GM12878 (cell line): ENCODE data around the gene NPBWR2. TPM values are rescaled to one million over a fixed set of nuclear protein-coding genes. Genes with fewer than 3 reads are reported as not detected.

Experiments used
- ATAC-seq: fragments of 200-7000 bp; cut with Tn5 transposase; 3 replicates; pipeline ENCODE4 v1.9.1; 2020; ENCODE audit warnings: mild to moderate bottlenecking, moderate library complexity
- BruUV-seq: library from RNA; stranded (reverse); fragments of 400-500 nt; replicated peaks from 2 replicates; lab custom pipeline; 2021; lab: Mats Ljungman, UMichigan
- CTCF ChIA-PET: fragments of 300-600 bp; sonication (Branson Sonifier 250); formaldehyde crosslinking; extraction: SDS; loops from one replicate; lab custom pipeline; 2021; ENCODE audit warnings: inconsistent platforms; lab: Yijun Ruan, JAX
- POLR2A ChIA-PET: fragments of 350-600 bp; formaldehyde crosslinking; extraction: SDS; loops from one replicate; lab custom pipeline; 2021; ENCODE audit warnings: inconsistent platforms; lab: Charles Lee
- RAD21 ChIA-PET: fragments of 300-600 bp; sonication (Branson Sonifier 250); formaldehyde crosslinking; loops from one replicate; lab custom pipeline; 2023; ENCODE audit warnings: antibody characterized with exemption; ENCODE audit not compliant: unreplicated experiment; lab: Charles Lee
- SMC1A ChIA-PET: fragments of 300-600 bp; sonication (Branson Sonifier 250); formaldehyde crosslinking; loops from one replicate; lab custom pipeline; 2023; ENCODE audit not compliant: unreplicated experiment, uncharacterized antibody; lab: Charles Lee
- DNase-seq: peaks from one replicate; pipeline ENCODE4 v3.0.0-alpha.2; 2011; ENCODE audit warnings: low read depth, low spot score
- FAIRE-seq: peaks from 3 replicates; lab custom pipeline; 2011; peaks lifted over from hg19 to GRCh38; lab: Jason Lieb, UNC
- H2AFZ ChIP-seq: 2 replicates; pipeline ENCODE4 v1.6.0; 2011; ENCODE audit warnings: low read depth, low read length, control low read depth; ENCODE audit not compliant: control insufficient read depth
- H3K27ac ChIP-seq: 2 replicates; pipeline ENCODE4 v1.5.1; 2011; ENCODE audit warnings: control low read depth; ENCODE audit not compliant: control insufficient read depth, insufficient read depth
- H3K27me3 ChIP-seq, 2 experiments: replicated peaks in 1 of 2; 2 replicates each; pipeline versions ENCODE4 v1.6.0 to v1.6.1; 2011; ENCODE audit warnings: low read length in 1 of 2; ENCODE audit not compliant: control insufficient read depth in 2 of 2, insufficient read depth in 2 of 2
- H3K36me3 ChIP-seq, 2 experiments: 2 replicates each; pipeline ENCODE4 v1.5.1; 2011; ENCODE audit warnings: low read length in 1 of 2; ENCODE audit not compliant: control insufficient read depth in 2 of 2, insufficient read depth in 2 of 2
- H3K4me1 ChIP-seq: 2 replicates; pipeline ENCODE4 v1.6.1; 2011; ENCODE audit warnings: mild to moderate bottlenecking, low read length, moderate library complexity, mixed read lengths; ENCODE audit not compliant: control insufficient read depth, insufficient read depth
- H3K4me2 ChIP-seq: 2 replicates; pipeline ENCODE4 v1.6.0; 2011; ENCODE audit warnings: control low read depth; ENCODE audit not compliant: control insufficient read depth, insufficient read depth
- H3K4me3 ChIP-seq: fragments of 200-600 bp; sonication (generic); 2 replicates; pipeline ENCODE4 v1.5.1; 2016
- H3K79me2 ChIP-seq: 2 replicates; pipeline ENCODE4 v1.6.0; 2011; ENCODE audit warnings: low read length; ENCODE audit not compliant: control insufficient read depth, insufficient read depth
- H3K9ac ChIP-seq: 2 replicates; pipeline ENCODE4 v1.8.0; 2011; ENCODE audit warnings: low read length, control low read depth, mixed read lengths; ENCODE audit not compliant: control insufficient read depth, insufficient read depth
- H3K9me3 ChIP-seq: replicated peaks from 3 replicates; pipeline ENCODE4 v1.5.1; 2011; ENCODE audit warnings: mild to moderate bottlenecking, low read length; ENCODE audit not compliant: control insufficient read depth, insufficient read depth
- H4K20me1 ChIP-seq: 2 replicates; pipeline ENCODE4 v1.6.0; 2011; ENCODE audit not compliant: control insufficient read depth, insufficient read depth
- CHD1 ChIP-seq: IDR thresholded peaks from 2 replicates; pipeline ENCODE4 v1.6.1; 2012; ENCODE audit warnings: low read depth, low read length, improper control_type of control experiment
- CREM ChIP-seq: IDR thresholded peaks from 2 replicates; pipeline ENCODE4 v1.6.1; 2014; ENCODE audit warnings: antibody characterized with exemption, low read depth
- E2F8 ChIP-seq: fragments of 450-650 bp; IDR thresholded peaks from 2 replicates; pipeline ENCODE4 v1.6.1; 2018; ENCODE audit warnings: mild to moderate bottlenecking, low read depth, moderate library complexity; ENCODE audit not compliant: partially characterized antibody
- EED ChIP-seq: sonication (generic); IDR thresholded peaks from 2 replicates; pipeline ENCODE4 v1.6.1; 2016; ENCODE audit warnings: antibody characterized with exemption, low read depth
- EGR1 ChIP-seq, 2 experiments: IDR thresholded peaks; 1 replicate in 1 of 2; 2 replicates in 1 of 2; pipeline ENCODE4 v1.6.1; 2011 to 2012; ENCODE audit warnings: low read depth in 2 of 2, low read length in 2 of 2, borderline replicate concordance in 1 of 2, mild to moderate bottlenecking in 1 of 2, moderate library complexity in 1 of 2
- ETV6 ChIP-seq, 2 experiments: fragments of 450-650 bp in 1 of 2; IDR thresholded peaks in 1 of 2; conservative IDR thresholded peaks in 1 of 2; 2 replicates each; pipeline ENCODE4 v1.6.1; 2014; ENCODE audit warnings: antibody characterized with exemption in 1 of 2, borderline replicate concordance in 1 of 2, low read depth in 1 of 2, mild to moderate bottlenecking in 1 of 2, moderate library complexity in 1 of 2
- FOXM1 ChIP-seq: IDR thresholded peaks from 2 replicates; pipeline ENCODE4 v1.6.1; 2012; ENCODE audit warnings: low read depth, mild to moderate bottlenecking, inconsistent platforms, low read length, moderate library complexity
- HDGF ChIP-seq: fragments of 450-650 bp; IDR thresholded peaks from 2 replicates; pipeline ENCODE4 v1.6.1; 2016; ENCODE audit warnings: antibody characterized with exemption
- MXI1 ChIP-seq: fragments of 150-350 bp; IDR thresholded peaks from 2 replicates; pipeline ENCODE4 v1.6.1; 2011; ENCODE audit warnings: low read depth, mild to moderate bottlenecking, inconsistent platforms, low read length, improper control_type of control experiment
- NR2F1 ChIP-seq: fragments of 450-650 bp; conservative IDR thresholded peaks from 2 replicates; pipeline ENCODE4 v1.6.1; 2017; ENCODE audit warnings: mild to moderate bottlenecking
- PAX5 ChIP-seq: IDR thresholded peaks from 2 replicates; pipeline ENCODE4 v1.6.1; 2011; ENCODE audit warnings: low read depth, low read length, borderline replicate concordance
- POU2F2 ChIP-seq: IDR thresholded peaks from 3 replicates; pipeline ENCODE4 v1.6.1; 2011; ENCODE audit warnings: low read depth, mild to moderate bottlenecking, low read length, borderline replicate concordance
- RB1 ChIP-seq: fragments of 450-650 bp; formaldehyde crosslinking; IDR thresholded peaks from 2 replicates; pipeline ENCODE4 v1.6.1; 2017; ENCODE audit warnings: mild to moderate bottlenecking, borderline replicate concordance
- RUNX3 ChIP-seq: IDR thresholded peaks from 2 replicates; pipeline ENCODE4 v1.6.1; 2012; ENCODE audit warnings: low read length, inconsistent platforms
- STAT3 ChIP-seq: IDR thresholded peaks from 2 replicates; pipeline ENCODE4 v1.6.1; 2011; ENCODE audit warnings: low read depth, low read length, improper control_type of control experiment
- ZNF274 ChIP-seq: IDR thresholded peaks from one replicate; pipeline ENCODE4 v1.8.0; 2011; ENCODE audit not compliant: insufficient read length, insufficient read depth
- WGBS: methylation state at CpG from one replicate; pipeline ENCODE4 v1.1.6; 2016; ENCODE audit warnings: low lambda C conversion rate; ENCODE audit not compliant: insufficient replicate concordance, insufficient coverage; ENCODE audit errors: missing lambda C conversion rate; 5-methylcytosine and 5-hydroxymethylcytosine counted together
- in situ Hi-C: fragments of 300-500 bp; cut with MboI; formaldehyde crosslinking; loops from 9 replicates; pipeline ENCODE4 v1.14.3; 2018; ENCODE audit warnings: mixed read lengths
- intact Hi-C: fragments of 100-400 bp; cut with micrococcal nuclease; formaldehyde crosslinking; loops from one replicate; pipeline ENCODE4 v1.14.2; 2022; ENCODE audit not compliant: unreplicated experiment
- polyA plus RNA-seq, 11 experiments: library from polyadenylated mRNA; depleted of rRNA in 4 of 11; unstranded in 6 of 11; stranded (reverse) in 5 of 11; fragments of >200 nt; fragmentation: Nextera tagmentation in 4 of 11; fragmentation: Illumina TruSeq in 1 of 11; extraction: Ambion mirVana in 4 of 11; extraction: Trizol in 1 of 11; gene quantifications; 1 replicate in 1 of 11; 2 replicates in 10 of 11; pipeline versions ENCODE4 v1.2.1 to v1.2.3, GENCODE V29; 2011 to 2016; ENCODE audit warnings: inconsistent platforms in 2 of 11, missing spikeins in 2 of 11, low read depth in 1 of 11
- total RNA-seq, 4 experiments: library from RNA; depleted of rRNA in 3 of 4; stranded (reverse); fragments of >200 nt in 3 of 4; fragmentation: Illumina TruSeq in 1 of 4; extraction: Trizol in 1 of 4; gene quantifications; 2 replicates each; pipeline versions ENCODE4 v1.2.1 to v1.2.3, GENCODE V29; 2013 to 2021
- TF ChIP-seq, protein P1 (sequence below): IDR thresholded peaks from 2 replicates; pipeline ENCODE4 v1.6.1; 2012; ENCODE audit warnings: low read depth, low read length, improper control_type of control experiment
- TF ChIP-seq, protein P2 (sequence below): IDR thresholded peaks from 2 replicates; pipeline ENCODE4 v1.6.1; 2012; ENCODE audit warnings: low read length, inconsistent platforms

NPBWR2 gene
- total and polyA plus RNA-seq, 10 of the 15 experiments (the other 5 are each of a cell fraction or from before 2014, with no cell fraction given): not detected

- SMC1A ChIA-PET: interaction anchor here (0.6 to 2.0 kb wide), 4 partner anchors 11 to 86 kb away, joined by 3 to 10 read pairs (median 4); partner anchors contain the start of gene SAMD10
- RAD21 ChIA-PET: interaction anchor here (1.0 to 1.6 kb wide), 3 partner anchors 10 to 28 kb away, joined by 3 to 4 read pairs (median 4); partner anchors contain the start of genes OPRL1 and RGS19
- in situ Hi-C loops: no loop called here
- Histone ChIP-seq H3K36me3 (no peaks in the 10 kb centered on the region), H2AFZ (no peak overlapping the region), H3K9me3 (no peaks in the 10 kb centered on the region), H3K27me3 (no peaks in the 10 kb centered on the region), H3K79me2 (no peaks in the 10 kb centered on the region), H3K9ac (no peak overlapping the region), H3K4me2 (peak overlapping the region; percentile 68), H3K4me1 (peaks cover 32% of the 10 kb centered on the region), H3K4me3 (no peak overlapping the region), H3K27ac (0 out of 2 replicates have a peak overlapping the region, but pooled peaks have one; percentile 10), H4K20me1 (no peaks in the 10 kb centered on the region)
- FAIRE-seq: peak; percentile 95
- ATAC-seq: peak; percentile 85
- WGBS: 4% methylated on average over 5 of the region's 5 CpGs
- CTCF ChIA-PET: interaction anchor here (1.0 to 2.4 kb wide), 5 partner anchors 9 to 85 kb away, joined by 3 to 19 read pairs (median 5); partner anchors contain the start of genes OPRL1, PRPF6 and RGS19
- POLR2A ChIA-PET: interaction anchor here (0.5 to 3.0 kb wide), 5 partner anchors 11 to 338 kb away, joined by 3 to 10 read pairs (median 4); partner anchors contain the start of genes OPRL1 and RGS19
- BruUV-seq: no TSS peak
- DNase-seq: peak; percentile 79
- intact Hi-C loops: no loop called here
- TF ChIP-seq MXI1: 0 out of 2 replicates have a peak, but pooled peaks have one; percentile 23
- TF ChIP-seq FOXM1: no peak
- TF ChIP-seq EED: peak; percentile 52
- no peak for TF ChIP-seq E2F8
- TF ChIP-seq PAX5: peak; percentile 26; the same call in 1 of the 2 replicates
- no peak for TF ChIP-seq ETV6 (conservative IDR thresholded peaks at IDR 0.05 in 1 of 2, IDR thresholded peaks at IDR 0.05 in 1 of 2; ENCODE audit: borderline replicate concordance in 1 of 2, low read depth in 1 of 2)
- no peak for TF ChIP-seq RB1
- no peak for TF ChIP-seq ZNF274
- TF ChIP-seq, protein P1, sequence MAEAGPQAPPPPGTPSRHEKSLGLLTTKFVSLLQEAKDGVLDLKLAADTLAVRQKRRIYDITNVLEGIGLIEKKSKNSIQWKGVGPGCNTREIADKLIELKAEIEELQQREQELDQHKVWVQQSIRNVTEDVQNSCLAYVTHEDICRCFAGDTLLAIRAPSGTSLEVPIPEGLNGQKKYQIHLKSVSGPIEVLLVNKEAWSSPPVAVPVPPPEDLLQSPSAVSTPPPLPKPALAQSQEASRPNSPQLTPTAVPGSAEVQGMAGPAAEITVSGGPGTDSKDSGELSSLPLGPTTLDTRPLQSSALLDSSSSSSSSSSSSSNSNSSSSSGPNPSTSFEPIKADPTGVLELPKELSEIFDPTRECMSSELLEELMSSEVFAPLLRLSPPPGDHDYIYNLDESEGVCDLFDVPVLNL: no peak
- TF ChIP-seq CHD1: no peak
- TF ChIP-seq CREM: no peak; the same call in 1 of the 2 replicates
- no peak for TF ChIP-seq STAT3
- peak; percentile 90 for TF ChIP-seq NR2F1
- TF ChIP-seq RUNX3: peak; percentile 76
- TF ChIP-seq, protein P2, sequence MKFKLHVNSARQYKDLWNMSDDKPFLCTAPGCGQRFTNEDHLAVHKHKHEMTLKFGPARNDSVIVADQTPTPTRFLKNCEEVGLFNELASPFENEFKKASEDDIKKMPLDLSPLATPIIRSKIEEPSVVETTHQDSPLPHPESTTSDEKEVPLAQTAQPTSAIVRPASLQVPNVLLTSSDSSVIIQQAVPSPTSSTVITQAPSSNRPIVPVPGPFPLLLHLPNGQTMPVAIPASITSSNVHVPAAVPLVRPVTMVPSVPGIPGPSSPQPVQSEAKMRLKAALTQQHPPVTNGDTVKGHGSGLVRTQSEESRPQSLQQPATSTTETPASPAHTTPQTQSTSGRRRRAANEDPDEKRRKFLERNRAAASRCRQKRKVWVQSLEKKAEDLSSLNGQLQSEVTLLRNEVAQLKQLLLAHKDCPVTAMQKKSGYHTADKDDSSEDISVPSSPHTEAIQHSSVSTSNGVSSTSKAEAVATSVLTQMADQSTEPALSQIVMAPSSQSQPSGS: no peak
- TF ChIP-seq EGR1 (IDR thresholded peaks at IDR 0.05; ENCODE audit: borderline replicate concordance in 1 of 2, low read depth in 2 of 2, low read length in 2 of 2): no peak
- no peak; the same call in 1 of the 2 replicates for TF ChIP-seq HDGF
- TF ChIP-seq POU2F2: no peak
Observed at GRCh38 chr20:64065974-64066343, 41.4 kb downstream of the NPBWR2 start.
